ENCODE results near the gene QKI.

DNA sequence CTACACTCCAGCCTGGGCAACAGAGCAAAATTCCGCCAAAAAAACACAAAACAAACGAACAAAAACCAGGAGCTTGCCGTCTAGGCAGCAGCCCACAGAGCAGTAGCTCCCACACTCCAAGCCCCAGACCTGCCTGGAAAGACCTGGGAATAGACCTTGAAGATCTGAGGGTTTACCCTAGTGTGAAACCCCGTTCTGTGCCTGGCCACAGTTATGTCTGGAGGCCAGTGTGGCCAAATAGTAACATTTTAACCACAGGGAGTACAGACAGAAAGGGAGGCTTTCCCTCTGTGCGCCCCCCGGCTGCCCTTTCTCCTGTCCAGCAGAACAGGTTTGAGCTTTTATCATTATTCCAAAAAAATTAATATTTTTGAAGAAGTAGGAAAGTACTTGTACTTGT is 172.4 kb downstream of the QKI start:
- no peak for TF ChIP-seq TAF1 (IDR thresholded peaks at IDR 0.05; ENCODE audit: low read depth)
- no peak for TF ChIP-seq EGR1 (IDR thresholded peaks at IDR 0.05)
- no peak for TF ChIP-seq EP300 (IDR thresholded peaks at IDR 0.05; ENCODE audit: borderline replicate concordance)
- no peak for TF ChIP-seq MAX (IDR thresholded peaks at IDR 0.05)
- TF ChIP-seq RAD21 (IDR thresholded peaks at IDR 0.05; ENCODE audit: low read depth), result no peak
